ENCODE data around the gene DNAJB4. TPM values are rescaled to one million over a fixed set of nuclear protein-coding genes. Genes with fewer than 3 reads are reported as not detected.

DNAJB4 gene
- total and polyA plus RNA-seq, 2 of the 13 experiments (the other 11 are each of a cell fraction or from before 2014, with no cell fraction given): 4.4 to 18.6 TPM

DNA sequence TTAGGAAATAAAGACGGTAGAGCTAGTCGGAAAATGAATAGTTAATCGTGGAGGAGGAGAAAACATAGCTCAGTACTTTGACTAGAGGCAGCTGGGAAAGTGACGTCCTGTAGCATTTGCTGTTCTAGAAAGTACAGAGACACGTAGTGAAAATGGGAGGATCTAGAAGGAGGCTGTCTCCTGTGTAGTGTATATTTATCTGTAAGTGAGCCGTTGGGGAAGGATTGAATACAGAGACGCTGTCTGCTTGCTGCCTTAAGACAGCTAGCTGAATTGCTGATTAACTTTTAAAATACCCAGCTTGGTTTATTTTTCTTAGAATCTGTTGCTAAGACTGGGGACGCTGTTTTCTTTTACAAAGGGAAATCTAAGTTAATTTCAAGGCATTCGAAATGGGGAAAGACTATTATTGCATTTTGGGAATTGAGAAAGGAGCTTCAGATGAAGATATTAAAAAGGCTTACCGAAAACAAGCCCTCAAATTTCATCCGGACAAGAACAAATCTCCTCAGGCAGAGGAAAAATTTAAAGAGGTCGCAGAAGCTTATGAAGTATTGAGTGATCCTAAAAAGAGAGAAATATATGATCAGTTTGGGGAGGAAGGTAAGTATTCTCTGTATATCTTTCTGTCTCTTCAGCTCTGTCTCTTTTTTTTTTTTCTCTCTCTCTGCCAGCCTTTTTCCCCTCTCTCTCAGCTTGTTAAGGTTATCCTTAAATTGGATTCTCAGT, at the start of gene DNAJB4 (continued):
- TF ChIP-seq, protein P1, sequence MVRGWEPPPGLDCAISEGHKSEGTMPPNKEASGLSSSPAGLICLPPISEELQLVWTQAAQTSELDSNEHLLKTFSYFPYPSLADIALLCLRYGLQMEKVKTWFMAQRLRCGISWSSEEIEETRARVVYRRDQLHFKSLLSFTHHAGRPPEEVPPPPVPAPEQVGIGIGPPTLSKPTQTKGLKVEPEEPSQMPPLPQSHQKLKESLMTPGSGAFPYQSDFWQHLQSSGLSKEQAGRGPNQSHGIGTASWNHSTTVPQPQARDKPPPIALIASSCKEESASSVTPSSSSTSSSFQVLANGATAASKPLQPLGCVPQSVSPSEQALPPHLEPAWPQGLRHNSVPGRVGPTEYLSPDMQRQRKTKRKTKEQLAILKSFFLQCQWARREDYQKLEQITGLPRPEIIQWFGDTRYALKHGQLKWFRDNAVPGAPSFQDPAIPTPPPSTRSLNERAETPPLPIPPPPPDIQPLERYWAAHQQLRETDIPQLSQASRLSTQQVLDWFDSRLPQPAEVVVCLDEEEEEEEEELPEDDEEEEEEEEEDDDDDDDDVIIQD (CRISPR knock-in tag; IDR thresholded peaks at IDR 0.05; ENCODE audit: low read depth): peak; percentile 42; the same call in 1 of the 2 replicates
- no peak for TF ChIP-seq ZNF343 (CRISPR knock-in tag; IDR thresholded peaks at IDR 0.05)
- TF ChIP-seq MATR3 (CRISPR knock-in tag; IDR thresholded peaks at IDR 0.05): no peak
- no peak for TF ChIP-seq ZNF775 (CRISPR knock-in tag; IDR thresholded peaks at IDR 0.05; ENCODE audit: borderline replicate concordance)
- TF ChIP-seq, protein P2, sequence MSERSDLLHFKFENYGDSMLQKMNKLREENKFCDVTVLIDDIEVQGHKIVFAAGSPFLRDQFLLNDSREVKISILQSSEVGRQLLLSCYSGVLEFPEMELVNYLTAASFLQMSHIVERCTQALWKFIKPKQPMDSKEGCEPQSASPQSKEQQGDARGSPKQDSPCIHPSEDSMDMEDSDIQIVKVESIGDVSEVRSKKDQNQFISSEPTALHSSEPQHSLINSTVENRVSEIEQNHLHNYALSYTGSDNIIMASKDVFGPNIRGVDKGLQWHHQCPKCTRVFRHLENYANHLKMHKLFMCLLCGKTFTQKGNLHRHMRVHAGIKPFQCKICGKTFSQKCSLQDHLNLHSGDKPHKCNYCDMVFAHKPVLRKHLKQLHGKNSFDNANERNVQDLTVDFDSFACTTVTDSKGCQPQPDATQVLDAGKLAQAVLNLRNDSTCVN (CRISPR knock-in tag; IDR thresholded peaks at IDR 0.05; ENCODE audit: borderline replicate concordance): peak; percentile 98
- no peak for TF ChIP-seq ZFP82 (CRISPR knock-in tag; IDR thresholded peaks at IDR 0.05; ENCODE audit: borderline replicate concordance)
- TF ChIP-seq, protein P3, sequence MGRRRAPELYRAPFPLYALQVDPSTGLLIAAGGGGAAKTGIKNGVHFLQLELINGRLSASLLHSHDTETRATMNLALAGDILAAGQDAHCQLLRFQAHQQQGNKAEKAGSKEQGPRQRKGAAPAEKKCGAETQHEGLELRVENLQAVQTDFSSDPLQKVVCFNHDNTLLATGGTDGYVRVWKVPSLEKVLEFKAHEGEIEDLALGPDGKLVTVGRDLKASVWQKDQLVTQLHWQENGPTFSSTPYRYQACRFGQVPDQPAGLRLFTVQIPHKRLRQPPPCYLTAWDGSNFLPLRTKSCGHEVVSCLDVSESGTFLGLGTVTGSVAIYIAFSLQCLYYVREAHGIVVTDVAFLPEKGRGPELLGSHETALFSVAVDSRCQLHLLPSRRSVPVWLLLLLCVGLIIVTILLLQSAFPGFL (CRISPR knock-in tag; IDR thresholded peaks at IDR 0.05): no peak
- no peak for TF ChIP-seq FOXP1 (IDR thresholded peaks at IDR 0.05)
- no peak for TF ChIP-seq FOXP1 (CRISPR knock-in tag; IDR thresholded peaks at IDR 0.05)
- TF ChIP-seq SYNCRIP (IDR thresholded peaks at IDR 0.05; ENCODE audit: insufficient read depth, low read depth, low read length): no peak
- TF ChIP-seq HDAC6 (IDR thresholded peaks at IDR 0.05; ENCODE audit: low read depth, low read length): no peak
- no peak for TF ChIP-seq AGO1 (IDR thresholded peaks at IDR 0.05; ENCODE audit: low read depth, low read length, poor library complexity, severe bottlenecking)
- TF ChIP-seq ZFY (CRISPR knock-in tag; IDR thresholded peaks at IDR 0.05): no peak
- no peak for TF ChIP-seq ZNF256 (CRISPR knock-in tag; conservative IDR thresholded peaks at IDR 0.05)
- no peak for TF ChIP-seq ATF7-NPFF (CRISPR knock-in tag; IDR thresholded peaks at IDR 0.05; ENCODE audit: low read depth)
- no peak for TF ChIP-seq KDM5B (CRISPR knock-in tag; IDR thresholded peaks at IDR 0.05; ENCODE audit: borderline replicate concordance)
- peak; percentile 69 for TF ChIP-seq ZNF143 (CRISPR knock-in tag; IDR thresholded peaks at IDR 0.05)
- no peak for TF ChIP-seq SIX4 (CRISPR knock-in tag; IDR thresholded peaks at IDR 0.05)
